Naive B cell (primary cell): ENCODE measurements around the gene MRPL37. TPM values are rescaled to one million over a fixed set of nuclear protein-coding genes. Genes with fewer than 3 reads are reported as not detected.
A peak's percentile ranks its signal among the peaks of the same experiment; 100 is the strongest.

ENCODE experiments used
- ATAC-seq, 2 donors: fragments of 150-1000 bp; cut with Tn5 transposase; 2 replicates each; pipeline ENCODE4 v1.10.0; 2021; ENCODE audit warnings: low read depth in 2 of 2, mild to moderate bottlenecking in 2 of 2, moderate library complexity in 2 of 2
- DNase-seq: peaks from one replicate; pipeline ENCODE4 v3.0.0; 2022
- H3K27ac Mint-ChIP-seq, 6 donors: one replicate each; pipeline ENCODE4 v1.8.0; 2020 to 2022; ENCODE audit warnings: mild to moderate bottlenecking in 6 of 6, mixed read lengths in 6 of 6, moderate library complexity in 5 of 6, inconsistent platforms in 2 of 6
- H3K27me3 Mint-ChIP-seq, 3 donors: one replicate each; pipeline ENCODE4 v1.8.0; 2021 to 2022; ENCODE audit warnings: mixed read lengths in 3 of 3, mild to moderate bottlenecking in 1 of 3
- H3K36me3 Mint-ChIP-seq, 2 donors: one replicate each; pipeline ENCODE4 v1.8.0; 2020 to 2022; ENCODE audit warnings: mixed read lengths in 2 of 2, inconsistent platforms in 1 of 2, mild to moderate bottlenecking in 1 of 2
- H3K4me1 Mint-ChIP-seq, 3 donors: one replicate each; pipeline ENCODE4 v1.8.0; 2020 to 2022; ENCODE audit warnings: mixed read lengths in 3 of 3, inconsistent platforms in 1 of 3, mild to moderate bottlenecking in 1 of 3, moderate library complexity in 1 of 3
- H3K4me3 Mint-ChIP-seq, 8 donors: one replicate each; pipeline ENCODE4 v1.8.0; 2020 to 2022; ENCODE audit warnings: mild to moderate bottlenecking in 8 of 8, mixed read lengths in 8 of 8, moderate library complexity in 8 of 8, inconsistent platforms in 2 of 8
- H3K9me3 Mint-ChIP-seq, 7 donors: one replicate each; pipeline ENCODE4 v1.8.0; 2020 to 2022; ENCODE audit warnings: mixed read lengths in 7 of 7, mild to moderate bottlenecking in 5 of 7, inconsistent platforms in 2 of 7, moderate library complexity in 1 of 7
- polyA plus RNA-seq, 6 donors: library from polyadenylated mRNA; unstranded; fragments of 300-500 nt; fragmentation: Illumina TruSeq; gene quantifications; one replicate each; pipeline ENCODE4 v1.2.3, GENCODE V29; 2021; ENCODE audit warnings: low read depth in 6 of 6

MRPL37 gene
- polyA plus RNA-seq, 6 donors from 2014 or later: 49.1 to 102 (median 58.8) TPM

- no peak for DNase-seq
- Mint-ChIP-seq H3K4me1 (peaks cover 0 to 2% (median 0%) of the 10 kb centered on the region in 3 donors), H3K27ac (no peak overlapping the region), H3K4me3 (no peak overlapping the region), H3K9me3 (no peaks in the 10 kb centered on the region), H3K36me3 (no peaks in the 10 kb centered on the region), H3K27me3 (no peaks in the 10 kb centered on the region)
- no peak for ATAC-seq
These were observed 57.9 kb downstream of the MRPL37 start for GRCh38 chr1:54257876-54258275.

- no peak overlapping the region for H3K27ac Mint-ChIP-seq
- DNase-seq (no peak), ATAC-seq (no peak)
- H3K4me3 Mint-ChIP-seq: no peak overlapping the region
- no peaks in the 10 kb centered on the region for H3K27me3 Mint-ChIP-seq
- no peaks in the 10 kb centered on the region for H3K36me3 Mint-ChIP-seq
- H3K4me1 Mint-ChIP-seq: no peaks in the 10 kb centered on the region
- H3K9me3 Mint-ChIP-seq: no peaks in the 10 kb centered on the region
These were observed 59.7 kb downstream of the MRPL37 start for GRCh38 chr1:54259546-54260140.

GRCh38 chr1:54260810-54261209 is 60.8 kb downstream of the MRPL37 start:
- Mint-ChIP-seq H3K27ac (no peak overlapping the region), H3K36me3 (no peaks in the 10 kb centered on the region), H3K4me1 (peaks cover 0 to 4% (median 0%) of the 10 kb centered on the region in 3 donors)

DNA sequence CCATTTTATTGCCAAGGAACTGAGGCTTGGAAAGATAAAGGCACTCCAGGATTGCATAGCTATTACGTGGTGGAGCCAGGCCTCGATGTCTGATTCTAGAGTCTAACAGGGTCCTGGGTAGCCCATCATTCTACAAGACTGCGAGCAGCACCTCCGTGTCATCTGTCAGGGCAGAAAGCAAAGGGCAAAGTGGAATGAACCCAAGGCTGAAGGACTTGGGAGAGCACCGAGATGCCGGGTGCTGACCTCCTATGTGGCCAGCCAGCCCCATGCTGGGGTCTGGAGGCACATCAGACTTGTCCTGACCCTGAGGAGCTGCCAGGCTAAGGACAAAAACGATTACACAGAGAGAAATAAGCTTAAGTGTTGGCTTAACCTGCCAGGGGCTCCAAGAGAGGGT is 62.3 kb downstream of the MRPL37 start:
- Mint-ChIP-seq H3K27ac (no peak overlapping the region), H3K27me3 (no peaks in the 10 kb centered on the region), H3K36me3 (no peaks in the 10 kb centered on the region), H3K9me3 (no peaks in the 10 kb centered on the region), H3K4me1 (peaks cover 0 to 5% (median 0%) of the 10 kb centered on the region in 3 donors), H3K4me3 (no peak overlapping the region)
- DNase-seq (no peak), ATAC-seq (no peak)

More at GRCh38 chr1:54260810-54261209, 60.8 kb downstream of the MRPL37 start:
- DNase-seq (no peak), ATAC-seq (no peak)
- H3K4me3 Mint-ChIP-seq: no peak overlapping the region
- no peaks in the 10 kb centered on the region for H3K9me3 Mint-ChIP-seq
- H3K27me3 Mint-ChIP-seq: no peaks in the 10 kb centered on the region

GRCh38 chr1:54263601-54264226 is 63.7 kb downstream of the MRPL37 start:
- ATAC-seq (no peak), DNase-seq (no peak)
- peaks cover 0 to 8% (median 0%) of the 10 kb centered on the region in 3 donors for H3K4me1 Mint-ChIP-seq
- H3K27ac Mint-ChIP-seq: peak overlapping the region in 2 of 6 donors; percentile 5 to 38
- no peaks in the 10 kb centered on the region for H3K36me3 Mint-ChIP-seq
- H3K27me3 Mint-ChIP-seq: no peaks in the 10 kb centered on the region
- no peak overlapping the region for H3K4me3 Mint-ChIP-seq
- no peaks in the 10 kb centered on the region for H3K9me3 Mint-ChIP-seq

- H3K4me1 Mint-ChIP-seq: peaks cover 0 to 8% (median 0%) of the 10 kb centered on the region in 3 donors
These were observed 65.2 kb downstream of the MRPL37 start for GRCh38 chr1:54265126-54265525.

DNA sequence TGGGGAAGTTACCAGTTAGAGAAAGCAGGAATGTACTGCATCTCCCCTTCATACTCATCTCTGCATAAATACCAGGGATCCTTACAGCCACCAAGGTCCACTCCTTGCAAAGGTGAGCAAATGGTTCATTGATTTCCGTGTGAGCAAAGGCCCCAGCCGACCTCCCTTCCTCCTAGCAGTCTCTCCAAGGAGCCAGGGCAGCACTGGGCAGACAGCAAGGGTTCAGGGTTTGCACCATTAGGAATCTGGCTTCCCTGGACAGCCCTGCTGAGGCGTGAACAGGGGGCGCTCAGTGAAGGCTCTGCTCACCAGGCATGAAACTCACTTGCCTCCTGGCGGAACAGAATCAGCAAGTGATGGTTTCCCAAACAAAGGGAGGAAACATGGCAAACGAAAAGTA is 65.7 kb downstream of the MRPL37 start:
- Mint-ChIP-seq H3K4me1 (peaks cover 0 to 8% (median 0%) of the 10 kb centered on the region in 3 donors), H3K4me3 (no peak overlapping the region), H3K27me3 (no peaks in the 10 kb centered on the region), H3K36me3 (no peaks in the 10 kb centered on the region), H3K27ac (no peak overlapping the region), H3K9me3 (no peaks in the 10 kb centered on the region)
- ATAC-seq (no peak), DNase-seq (no peak)

More at GRCh38 chr1:54265126-54265525, 65.2 kb downstream of the MRPL37 start:
- ATAC-seq (no peak), DNase-seq (no peak)
- no peaks in the 10 kb centered on the region for H3K36me3 Mint-ChIP-seq
- H3K9me3 Mint-ChIP-seq: no peaks in the 10 kb centered on the region
- H3K27ac Mint-ChIP-seq: peak overlapping the region in 1 of 6 donors; percentile 37
- no peaks in the 10 kb centered on the region for H3K27me3 Mint-ChIP-seq
- no peak overlapping the region for H3K4me3 Mint-ChIP-seq

- Mint-ChIP-seq H3K4me1 (peaks cover 0 to 8% (median 0%) of the 10 kb centered on the region in 3 donors), H3K27ac (no peak overlapping the region), H3K36me3 (no peaks in the 10 kb centered on the region), H3K9me3 (no peaks in the 10 kb centered on the region), H3K27me3 (no peaks in the 10 kb centered on the region), H3K4me3 (no peak overlapping the region)
- ATAC-seq: no peak
- DNase-seq: no peak
These were observed 66.2 kb downstream of the MRPL37 start for GRCh38 chr1:54266195-54266594.

GRCh38 chr1:54266908-54267307 is 66.9 kb downstream of the MRPL37 start:
- H3K4me1 Mint-ChIP-seq: peaks cover 0 to 8% (median 0%) of the 10 kb centered on the region in 3 donors
- H3K27me3 Mint-ChIP-seq: no peaks in the 10 kb centered on the region
- H3K27ac Mint-ChIP-seq: no peak overlapping the region
- ATAC-seq: no peak
- no peak for DNase-seq
- H3K4me3 Mint-ChIP-seq: no peak overlapping the region
- H3K9me3 Mint-ChIP-seq: no peaks in the 10 kb centered on the region
- no peaks in the 10 kb centered on the region for H3K36me3 Mint-ChIP-seq

Other genes starting within 250 kb of the MRPL37 start
- gene LDLRAD1, start 182.0 kb upstream of the MRPL37 start, polyA plus RNA-seq: not detected
- gene TMEM59, start 147.0 kb upstream of the MRPL37 start, polyA plus RNA-seq: 100 to 1,000 TPM; 394 to 861 (median 528) TPM
- gene TCEANC2, start 146.6 kb upstream of the MRPL37 start, polyA plus RNA-seq: 1 to 10 TPM; 5.4 to 9.7 (median 6.7) TPM
- gene CDCP2, start 47.2 kb upstream of the MRPL37 start, polyA plus RNA-seq: not detected
- 1 to 10 TPM; 1.6 to 6.9 (median 3.6) TPM for gene CYB5RL, start 137 bp upstream of the MRPL37 start, polyA plus RNA-seq
- gene SSBP3, start 206.2 kb downstream of the MRPL37 start, polyA plus RNA-seq: 1 to 10 TPM; 1.7 to 4.2 (median 2.2) TPM